ENCODE measurements around the gene TRIM41.
"Not testable (repeated sequence)": the region's sequence is repeated elsewhere in the genome, so short reads cannot be mapped to it uniquely, and the experiment has no call there.

Gene TRIM41

GRCh38 chr5:181267907-181268306 lies 44.8 kb downstream of the TRIM41 start:
- not testable (repeated sequence) for H3K9me3 ChIP-seq (ENCODE audit: control insufficient read depth, low read length); H3K27me3 ChIP-seq (ENCODE audit: control insufficient read depth in 1 of 2, insufficient read depth in 1 of 2, low read length in 2 of 2); H3K4me3 ChIP-seq (ENCODE audit: insufficient read depth in 1 of 2, low read depth in 1 of 2, low read length in 2 of 2); H4K8ac ChIP-seq (ENCODE audit: low read length); H2BK120ac ChIP-seq (ENCODE audit: low read depth, low read length); DNase-seq; H4K91ac ChIP-seq (ENCODE audit: low read length); H3K4ac ChIP-seq (ENCODE audit: low read depth in 1 of 2, low read length in 2 of 2); H3K23ac ChIP-seq (ENCODE audit: low read length in 2 of 2); H3K18ac ChIP-seq (ENCODE audit: low read depth in 1 of 2, low read length in 2 of 2); H3K4me1 ChIP-seq (ENCODE audit: control insufficient read depth, insufficient read depth, low read depth, low read length); H3K9ac ChIP-seq (ENCODE audit: low read length); H2BK12ac ChIP-seq (ENCODE audit: low read length in 2 of 2); H2BK15ac ChIP-seq (ENCODE audit: low read depth, poor library complexity, severe bottlenecking); H2AFZ ChIP-seq (ENCODE audit: low read depth, low read length); H3K4me2 ChIP-seq (ENCODE audit: low read length, poor library complexity, severe bottlenecking); H3K14ac ChIP-seq (ENCODE audit: low read length in 2 of 2)
- H3K79me1 ChIP-seq (replicated peaks; ENCODE audit: low read length, poor library complexity, severe bottlenecking): peaks cover 12% of the 10 kb centered on the region
- peak overlapping the region; percentile 24 for H3K27ac ChIP-seq (ENCODE audit: low read length, poor library complexity, severe bottlenecking)
- H2AK5ac ChIP-seq (ENCODE audit: low read length, severe bottlenecking): peak overlapping the region; percentile 76
- peaks cover 9 to 14% of the 10 kb centered on the region in 2 experiments for H3K36me3 ChIP-seq (ENCODE audit: control insufficient read depth in 1 of 2, insufficient read depth in 2 of 2, low read depth in 1 of 2, low read length in 2 of 2)
- peak overlapping the region; percentile 2 for H2BK5ac ChIP-seq (ENCODE audit: low read depth, low read length, poor library complexity, severe bottlenecking)
- 85% methylated on average over 10 of the region's 12 CpGs for WGBS

GRCh38 chr5:181271081-181271480 lies 48.0 kb downstream of the TRIM41 start:
- H2AFZ ChIP-seq (ENCODE audit: low read depth, low read length): no peak overlapping the region
- no peak for DNase-seq

GRCh38 chr5:181273433-181273744 lies 50.3 kb downstream of the TRIM41 start:
- not testable (repeated sequence) for H3K79me1 ChIP-seq (replicated peaks; ENCODE audit: low read length, poor library complexity, severe bottlenecking); H3K23ac ChIP-seq (ENCODE audit: low read length in 2 of 2); H3K4me3 ChIP-seq (ENCODE audit: insufficient read depth in 1 of 2, low read depth in 1 of 2, low read length in 2 of 2); H2BK12ac ChIP-seq (ENCODE audit: low read length in 2 of 2); H2BK15ac ChIP-seq (ENCODE audit: low read depth, poor library complexity, severe bottlenecking); H3K9ac ChIP-seq (ENCODE audit: low read length); H3K4me1 ChIP-seq (ENCODE audit: control insufficient read depth, insufficient read depth, low read depth, low read length); H3K9me3 ChIP-seq (ENCODE audit: control insufficient read depth, low read length); H4K8ac ChIP-seq (ENCODE audit: low read length); H3K18ac ChIP-seq (ENCODE audit: low read depth in 1 of 2, low read length in 2 of 2); H3K4ac ChIP-seq (ENCODE audit: low read depth in 1 of 2, low read length in 2 of 2); H2BK120ac ChIP-seq (ENCODE audit: low read depth, low read length); H3K14ac ChIP-seq (ENCODE audit: low read length in 2 of 2); H2BK5ac ChIP-seq (ENCODE audit: low read depth, low read length, poor library complexity, severe bottlenecking); H3K36me3 ChIP-seq (ENCODE audit: control insufficient read depth in 1 of 2, insufficient read depth in 2 of 2, low read depth in 1 of 2, low read length in 2 of 2); H2AK5ac ChIP-seq (ENCODE audit: low read length, severe bottlenecking); H3K27me3 ChIP-seq (ENCODE audit: control insufficient read depth in 1 of 2, insufficient read depth in 1 of 2, low read length in 2 of 2); H3K27ac ChIP-seq (ENCODE audit: low read length, poor library complexity, severe bottlenecking); H4K91ac ChIP-seq (ENCODE audit: low read length)
- 2% methylated on average over 19 of the region's 28 CpGs for WGBS
- DNase-seq: peak; percentile 57
- H2AFZ ChIP-seq (ENCODE audit: low read depth, low read length): peak overlapping the region; percentile 42
- peak overlapping the region; percentile 70 for H3K4me2 ChIP-seq (ENCODE audit: low read length, poor library complexity, severe bottlenecking)

More at GRCh38 chr5:181271081-181271480, 48.0 kb downstream of the TRIM41 start:
- no peaks in the 10 kb centered on the region for H3K79me1 ChIP-seq (replicated peaks; ENCODE audit: low read length, poor library complexity, severe bottlenecking)
- no peak overlapping the region for H2BK120ac ChIP-seq (ENCODE audit: low read depth, low read length)
- H3K4ac ChIP-seq (ENCODE audit: low read depth in 1 of 2, low read length in 2 of 2): no peak overlapping the region
- H3K4me2 ChIP-seq (ENCODE audit: low read length, poor library complexity, severe bottlenecking): no peak overlapping the region
- no peak overlapping the region for H3K18ac ChIP-seq (ENCODE audit: low read depth in 1 of 2, low read length in 2 of 2)
- H4K8ac ChIP-seq (ENCODE audit: low read length): no peak overlapping the region
- H3K4me1 ChIP-seq (ENCODE audit: control insufficient read depth, insufficient read depth, low read depth, low read length): peaks cover 5% of the 10 kb centered on the region
- WGBS: 92% methylated on average over 2 of the region's 3 CpGs
- no peaks in the 10 kb centered on the region for H3K27me3 ChIP-seq (ENCODE audit: control insufficient read depth in 1 of 2, insufficient read depth in 1 of 2, low read length in 2 of 2)
- no peaks in the 10 kb centered on the region for H3K9me3 ChIP-seq (ENCODE audit: control insufficient read depth, low read length)
- H3K27ac ChIP-seq (ENCODE audit: low read length, poor library complexity, severe bottlenecking): no peak overlapping the region
- no peaks in the 10 kb centered on the region for H3K36me3 ChIP-seq (ENCODE audit: control insufficient read depth in 1 of 2, insufficient read depth in 2 of 2, low read depth in 1 of 2, low read length in 2 of 2)
- no peak overlapping the region for H2BK5ac ChIP-seq (ENCODE audit: low read depth, low read length, poor library complexity, severe bottlenecking)
- H3K23ac ChIP-seq (ENCODE audit: low read length in 2 of 2): no peak overlapping the region
- no peak overlapping the region for H2AK5ac ChIP-seq (ENCODE audit: low read length, severe bottlenecking)
- H2BK12ac ChIP-seq (ENCODE audit: low read length in 2 of 2): no peak overlapping the region
- H2BK15ac ChIP-seq (ENCODE audit: low read depth, poor library complexity, severe bottlenecking): no peak overlapping the region
- no peak overlapping the region for H3K4me3 ChIP-seq (ENCODE audit: insufficient read depth in 1 of 2, low read depth in 1 of 2, low read length in 2 of 2)
- H4K91ac ChIP-seq (ENCODE audit: low read length): no peak overlapping the region
- no peak overlapping the region for H3K9ac ChIP-seq (ENCODE audit: low read length)
- H3K14ac ChIP-seq (ENCODE audit: low read length in 2 of 2): no peak overlapping the region

- no peak overlapping the region for H2AK5ac ChIP-seq (ENCODE audit: low read length, severe bottlenecking)
- peak overlapping the region; percentile 38 for H3K27ac ChIP-seq (ENCODE audit: low read length, poor library complexity, severe bottlenecking)
- H2BK12ac ChIP-seq (ENCODE audit: low read length in 2 of 2): no peak overlapping the region
These were observed 57.2 kb downstream of the TRIM41 start for GRCh38 chr5:181280251-181280762.

More at GRCh38 chr5:181280251-181280762, 57.2 kb downstream of the TRIM41 start:
- H3K36me3 ChIP-seq (ENCODE audit: control insufficient read depth in 1 of 2, insufficient read depth in 2 of 2, low read depth in 1 of 2, low read length in 2 of 2): peaks cover 0 to 17% of the 10 kb centered on the region in 2 experiments
- no peak overlapping the region for H3K23ac ChIP-seq (ENCODE audit: low read length in 2 of 2)
- H3K4me3 ChIP-seq (ENCODE audit: insufficient read depth in 1 of 2, low read depth in 1 of 2, low read length in 2 of 2): no peak overlapping the region
- no peak overlapping the region for H3K14ac ChIP-seq (ENCODE audit: low read length in 2 of 2)
- DNase-seq: peak; percentile 34
- WGBS: 3% methylated on average over 7 of the region's 7 CpGs
- no peak overlapping the region for H3K18ac ChIP-seq (ENCODE audit: low read depth in 1 of 2, low read length in 2 of 2)
- no peaks in the 10 kb centered on the region for H3K27me3 ChIP-seq (ENCODE audit: control insufficient read depth in 1 of 2, insufficient read depth in 1 of 2, low read length in 2 of 2)
- H4K8ac ChIP-seq (ENCODE audit: low read length): no peak overlapping the region
- no peaks in the 10 kb centered on the region for H3K79me1 ChIP-seq (replicated peaks; ENCODE audit: low read length, poor library complexity, severe bottlenecking)
- H3K9me3 ChIP-seq (ENCODE audit: control insufficient read depth, low read length): no peaks in the 10 kb centered on the region
- no peak overlapping the region for H2BK120ac ChIP-seq (ENCODE audit: low read depth, low read length)
- H3K4me2 ChIP-seq (ENCODE audit: low read length, poor library complexity, severe bottlenecking): peak overlapping the region; percentile 95
- no peak overlapping the region for H4K91ac ChIP-seq (ENCODE audit: low read length)
- peak overlapping the region; percentile 69 for H2AFZ ChIP-seq (ENCODE audit: low read depth, low read length)
- H3K4ac ChIP-seq (ENCODE audit: low read depth in 1 of 2, low read length in 2 of 2): no peak overlapping the region
- no peak overlapping the region for H2BK15ac ChIP-seq (ENCODE audit: low read depth, poor library complexity, severe bottlenecking)
- no peak overlapping the region for H2BK5ac ChIP-seq (ENCODE audit: low read depth, low read length, poor library complexity, severe bottlenecking)
- H3K9ac ChIP-seq (ENCODE audit: low read length): no peak overlapping the region
- H3K4me1 ChIP-seq (ENCODE audit: control insufficient read depth, insufficient read depth, low read depth, low read length): peaks cover 22% of the 10 kb centered on the region
